HG03039 (cell line): ENCODE data around the gene TAF5L.
A peak's percentile ranks its signal among the peaks of the same experiment; 100 is the strongest.
"Not testable (repeated sequence)": the region's sequence is repeated elsewhere in the genome, so short reads cannot be mapped to it uniquely, and the experiment has no call there.

ENCODE experiments used
- ATAC-seq: cut with Tn5 transposase; IDR thresholded peaks from one replicate; pipeline ENCODE4 v1.9.1; 2021; ENCODE audit warnings: mild to moderate bottlenecking, moderate library complexity; ENCODE audit not compliant: unreplicated experiment

Gene TAF5L

DNA sequence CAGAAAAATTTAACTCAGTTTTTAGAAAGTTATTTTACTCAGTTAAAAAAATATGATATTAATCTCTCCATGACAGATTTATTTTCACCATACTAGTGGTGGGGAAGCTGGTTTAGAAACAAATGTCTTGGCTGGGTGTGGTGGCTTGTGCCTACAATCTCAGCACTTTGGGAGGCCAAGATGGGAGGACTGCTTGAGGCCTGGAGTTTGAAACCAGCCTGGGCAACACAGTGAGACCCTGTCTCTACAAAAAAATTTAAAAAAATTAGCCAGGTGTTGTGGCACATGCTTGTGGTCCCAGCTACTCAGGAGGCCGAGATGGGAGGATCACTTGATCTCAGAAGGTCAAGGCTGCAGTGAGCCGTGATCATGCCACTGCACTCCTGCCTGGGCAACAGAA lies 17.3 kb downstream of the TAF5L start:
- no peak for ATAC-seq

DNA sequence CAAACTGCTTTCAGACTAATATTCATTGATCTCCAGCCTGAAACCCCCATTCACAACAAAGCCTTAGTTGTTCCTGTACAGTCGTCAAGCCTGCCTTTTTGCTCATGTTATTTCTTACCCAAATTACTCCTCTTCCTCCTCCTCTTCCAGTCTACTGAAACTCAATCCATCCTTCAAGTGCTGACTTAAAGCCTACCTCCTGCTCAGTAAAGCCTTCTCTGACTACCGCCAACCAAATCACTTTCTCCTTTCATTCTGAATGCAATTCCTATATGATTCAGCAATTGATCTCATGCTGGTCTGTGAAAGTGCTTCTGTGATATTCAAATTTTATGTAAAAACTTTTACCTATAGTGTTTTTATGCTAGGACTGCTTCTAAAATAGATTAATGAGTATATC lies 18.6 kb downstream of the TAF5L start:
- ATAC-seq = no peak

DNA sequence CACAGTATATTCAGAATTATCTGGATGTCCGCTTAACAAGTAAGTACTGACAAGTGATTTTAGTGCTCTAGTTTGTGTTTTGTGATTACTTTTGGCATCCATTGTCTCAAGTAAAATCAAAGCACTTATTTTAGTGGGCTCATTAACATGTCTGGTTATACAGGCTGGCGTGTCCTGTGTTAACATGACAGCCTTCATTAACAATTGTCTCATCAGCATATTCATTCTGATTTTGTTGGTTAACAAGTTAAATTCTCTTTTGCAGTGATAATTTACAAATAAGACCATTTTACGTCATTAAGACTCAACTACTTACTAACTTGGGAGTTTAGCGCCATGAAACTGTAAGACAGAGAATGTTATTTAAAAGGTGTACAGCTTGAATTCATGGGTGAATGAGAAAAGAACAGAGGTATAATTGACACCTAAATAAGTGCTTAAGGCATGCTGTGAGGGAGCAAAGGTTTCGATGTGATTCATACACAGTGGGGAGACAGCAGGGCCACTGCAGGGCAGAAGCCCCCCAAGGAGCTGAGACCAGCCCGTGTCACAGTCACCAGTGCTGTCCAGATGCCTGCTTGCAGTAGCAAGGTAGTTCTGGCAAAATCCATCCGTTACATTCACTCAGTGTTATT lies 22.4 kb downstream of the TAF5L start:
- ATAC-seq = no peak

DNA sequence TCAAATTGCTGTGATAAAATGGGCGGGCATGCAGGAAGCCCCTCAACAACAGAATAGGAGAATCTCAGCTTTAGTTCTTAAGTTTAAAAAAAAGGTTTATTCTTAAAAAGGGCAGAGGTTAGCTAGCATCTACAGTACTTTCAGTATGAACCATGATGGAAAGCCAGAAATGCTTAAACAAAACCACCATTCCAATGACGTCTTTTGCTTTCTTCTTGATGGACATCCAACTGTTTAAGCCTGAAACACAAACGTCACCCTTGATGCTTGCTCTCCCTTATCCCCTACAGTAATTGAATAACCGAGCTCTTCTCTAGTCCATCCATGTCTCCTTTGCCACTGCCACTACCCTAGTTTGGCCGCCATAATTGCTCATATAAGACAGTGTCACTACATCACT lies 25.7 kb downstream of the TAF5L start:
- no peak for ATAC-seq

DNA sequence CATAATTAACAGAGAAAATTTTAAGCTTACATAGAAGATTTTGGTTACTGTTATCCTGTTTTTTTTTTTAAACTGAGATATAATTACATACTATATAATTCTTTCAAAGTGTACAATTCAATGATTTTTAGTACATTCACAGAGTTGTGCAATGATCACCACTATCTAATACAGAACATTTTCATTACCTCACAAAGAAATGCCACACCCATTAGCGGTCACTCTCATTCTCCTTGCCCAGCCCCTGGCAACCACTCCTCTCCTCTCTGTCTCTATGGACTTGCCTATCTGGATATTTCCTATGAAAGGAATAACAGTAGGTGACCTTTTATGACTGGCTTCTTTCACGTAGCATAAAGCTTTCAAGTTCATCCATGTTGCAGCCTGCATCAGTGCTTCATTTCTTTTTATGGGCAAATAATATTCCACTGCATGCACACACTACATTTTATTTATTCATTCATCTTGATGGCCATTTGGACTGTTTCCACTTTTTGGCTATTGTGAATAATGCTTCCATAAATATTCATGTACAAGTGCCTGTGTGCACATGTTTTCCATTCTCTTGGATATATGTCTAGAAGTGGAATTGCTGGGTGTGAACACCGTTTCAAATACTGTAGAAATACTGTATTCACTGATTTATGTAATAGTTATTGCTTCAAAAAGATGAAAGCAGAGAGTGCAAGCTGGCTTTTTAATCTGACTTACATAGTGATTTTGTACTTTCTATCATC lies 26.5 kb downstream of the TAF5L start:
- no peak for ATAC-seq

DNA sequence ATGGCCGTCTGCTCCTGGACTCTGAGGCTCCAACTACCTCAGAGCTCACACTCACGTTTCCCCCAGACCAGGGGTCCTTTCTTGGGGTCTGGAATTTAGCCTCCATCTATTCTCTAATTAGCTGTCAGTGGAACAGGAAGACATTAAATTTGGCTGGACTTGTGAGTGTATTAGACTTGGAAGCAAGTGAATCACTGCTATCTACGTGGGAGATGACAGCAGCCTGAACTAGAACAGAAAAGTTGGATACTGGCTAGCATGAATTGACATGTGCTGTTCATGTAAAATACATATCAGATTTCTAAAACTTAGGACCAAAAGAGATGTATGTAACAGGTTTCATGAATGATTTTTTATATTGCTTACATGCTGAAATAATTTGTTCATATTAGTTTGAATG lies 28.0 kb downstream of the TAF5L start:
- ATAC-seq = no peak

DNA sequence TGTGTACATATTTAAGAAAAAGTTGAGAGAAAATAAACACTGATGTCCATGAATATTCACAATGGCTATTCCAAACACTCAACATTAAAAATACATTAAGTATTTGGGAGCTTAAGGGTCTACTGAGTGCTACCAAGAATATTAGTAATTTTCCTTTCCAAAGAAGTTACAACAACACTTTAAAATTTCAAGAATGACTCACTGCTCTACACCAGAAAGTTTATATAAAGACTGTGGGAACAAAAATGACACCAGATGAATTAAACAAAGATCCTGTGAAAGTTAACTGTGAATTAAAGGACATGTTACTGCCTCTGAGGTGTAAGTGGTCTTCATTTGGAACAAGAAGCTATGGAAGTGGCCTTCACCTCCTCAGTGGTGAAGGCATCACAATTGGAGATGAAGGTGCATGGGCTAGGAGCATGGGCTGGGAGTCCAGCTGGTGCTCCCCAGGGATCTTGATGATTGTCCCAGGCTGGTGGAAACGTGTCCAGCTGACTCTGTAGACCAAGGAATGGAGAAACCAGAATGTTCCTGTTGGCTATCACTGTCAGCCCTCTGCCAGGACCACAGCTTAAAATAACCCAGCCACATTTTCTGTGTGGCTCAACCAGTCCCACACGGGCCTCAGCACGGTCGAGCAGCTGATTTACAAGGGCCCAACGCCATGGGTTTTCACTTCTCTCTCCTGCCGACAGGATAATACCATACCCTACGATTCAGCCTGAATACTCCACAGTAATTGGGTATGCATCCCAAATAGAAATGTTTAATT lies 28.8 kb downstream of the TAF5L start:
- ATAC-seq = no peak

DNA sequence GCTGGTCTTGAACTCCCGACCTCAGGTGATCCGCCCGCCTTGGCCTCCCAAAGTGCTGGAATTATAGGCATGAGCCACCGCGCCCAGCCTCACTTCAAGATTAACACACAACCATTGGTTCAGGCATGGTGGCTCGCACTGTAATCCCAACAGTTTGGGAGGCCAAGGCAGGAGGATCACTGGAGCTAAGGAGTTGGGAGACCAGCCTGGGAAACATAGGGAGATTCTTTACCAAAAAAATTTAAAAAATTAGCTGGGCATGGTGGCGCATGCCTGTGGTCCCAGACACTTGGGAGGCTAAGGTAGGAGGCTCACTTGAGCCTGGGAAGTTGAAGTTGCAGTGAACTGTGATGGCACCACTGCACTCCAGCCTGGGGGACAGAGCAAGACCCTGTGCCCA lies 30.0 kb downstream of the TAF5L start:
- ATAC-seq = not testable (repeated sequence)

DNA sequence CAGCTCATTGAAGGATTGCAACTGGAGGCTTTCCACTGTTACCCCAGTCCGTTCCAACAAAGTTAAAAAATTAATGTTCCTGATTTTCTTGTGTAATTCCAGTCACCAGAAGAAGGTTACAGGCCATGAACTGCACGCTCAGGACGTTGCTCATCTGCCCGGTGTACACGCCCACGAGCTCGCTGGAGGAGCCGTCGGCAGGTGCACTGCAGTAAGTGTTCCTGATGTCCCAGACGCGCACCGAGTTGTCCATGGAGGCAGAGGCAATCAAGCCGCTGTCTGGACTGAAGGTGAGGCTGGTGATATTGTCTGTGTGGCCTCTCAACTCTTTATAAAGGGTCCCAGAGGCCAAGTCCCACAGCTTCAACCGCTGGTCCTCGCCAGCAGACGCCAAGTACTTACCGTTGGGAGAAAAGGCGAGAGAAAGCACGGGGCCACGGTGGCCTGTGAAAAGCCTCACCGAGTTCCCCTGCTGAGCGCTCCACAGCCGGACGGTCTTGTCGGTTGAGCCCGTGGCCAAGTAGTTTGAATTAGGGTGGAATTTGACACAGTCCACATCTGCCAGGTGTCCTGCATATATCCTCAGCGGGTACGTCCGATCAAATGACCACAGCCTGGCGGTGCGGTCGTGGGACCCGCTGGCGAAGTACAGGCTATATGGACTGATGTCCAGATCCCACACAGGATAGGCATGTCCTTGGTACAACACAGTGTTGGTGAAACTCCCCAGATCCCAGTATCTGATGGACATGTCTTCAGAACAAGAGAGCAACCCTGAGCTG lies 31.5 kb downstream of the TAF5L start:
- no peak for ATAC-seq

DNA sequence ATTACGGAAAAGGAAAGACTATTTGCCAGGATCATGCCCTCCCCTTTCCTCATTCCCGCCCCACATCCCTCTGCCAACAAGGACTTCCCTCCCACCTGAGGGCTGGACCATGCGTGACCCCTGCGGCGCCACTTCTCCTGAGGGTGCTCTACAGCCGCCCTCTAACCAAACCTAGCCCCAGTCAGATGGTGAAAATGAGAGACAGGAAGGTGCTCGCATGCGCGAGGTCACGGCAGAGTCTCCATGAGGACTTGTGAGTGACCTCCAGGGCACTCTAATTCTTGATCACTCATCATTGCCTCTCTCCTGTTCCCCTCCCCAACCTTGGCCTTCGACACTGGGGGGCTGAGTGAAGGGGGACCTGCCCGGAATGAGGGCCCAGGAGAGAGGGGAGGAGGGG lies 32.1 kb downstream of the TAF5L start:
- no peak for ATAC-seq

DNA sequence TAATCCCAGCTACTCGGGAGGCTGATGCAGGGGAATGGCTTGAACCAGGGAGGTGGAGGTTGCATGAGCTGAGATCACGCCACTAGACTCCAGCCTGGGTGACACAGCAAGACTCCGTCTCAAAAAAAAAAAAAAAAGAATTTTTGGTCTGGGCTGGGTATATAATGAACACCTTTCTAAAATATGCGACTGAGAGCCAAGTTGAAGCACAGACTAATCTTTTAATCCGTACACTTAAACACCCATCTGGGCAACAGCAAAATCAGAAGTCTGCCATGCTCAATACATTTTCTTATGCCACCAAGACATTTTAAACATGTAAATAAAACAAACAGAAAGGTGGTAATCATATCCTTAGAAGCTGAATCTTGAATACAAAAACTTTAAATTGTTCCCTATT lies 35.8 kb downstream of the TAF5L start:
- ATAC-seq = no peak

DNA sequence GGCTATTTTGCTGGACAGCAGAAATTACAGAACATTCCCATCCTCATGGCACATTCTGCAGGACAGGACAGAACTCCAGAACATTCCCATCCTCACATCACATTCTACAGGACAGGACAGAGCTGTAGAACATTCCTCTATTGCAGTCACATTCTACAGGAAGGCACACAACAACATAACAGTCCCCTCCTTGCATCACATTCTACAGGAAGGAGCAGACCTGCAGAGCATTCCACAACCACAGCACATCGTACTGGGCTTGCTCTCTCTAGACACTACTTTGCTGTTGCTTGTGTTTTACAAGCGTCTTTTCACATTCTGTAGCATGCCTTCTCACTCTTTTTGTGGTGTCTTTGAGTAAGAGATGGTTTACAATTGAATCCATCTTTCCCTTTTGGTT lies 40.6 kb downstream of the TAF5L start:
- no peak for ATAC-seq

DNA sequence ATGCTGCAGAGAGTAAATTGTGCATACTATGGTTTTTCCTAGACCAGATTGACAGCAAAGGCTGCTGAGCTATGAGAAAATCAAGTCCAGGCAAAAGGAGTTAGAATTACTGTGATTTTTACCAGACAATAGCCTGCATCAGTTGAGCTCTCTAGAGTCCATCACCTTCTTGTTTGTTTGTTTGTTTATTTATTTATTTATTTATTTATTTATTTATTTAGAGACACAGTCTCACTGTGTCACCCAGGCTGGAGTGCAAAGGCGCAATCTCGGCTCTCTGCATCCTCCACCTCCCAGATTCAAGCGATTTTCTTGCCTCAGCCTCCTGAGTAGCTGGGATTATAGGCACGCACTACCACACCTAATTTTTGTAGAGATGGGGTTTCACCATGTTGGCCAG lies 43.2 kb downstream of the TAF5L start:
- ATAC-seq = no peak

DNA sequence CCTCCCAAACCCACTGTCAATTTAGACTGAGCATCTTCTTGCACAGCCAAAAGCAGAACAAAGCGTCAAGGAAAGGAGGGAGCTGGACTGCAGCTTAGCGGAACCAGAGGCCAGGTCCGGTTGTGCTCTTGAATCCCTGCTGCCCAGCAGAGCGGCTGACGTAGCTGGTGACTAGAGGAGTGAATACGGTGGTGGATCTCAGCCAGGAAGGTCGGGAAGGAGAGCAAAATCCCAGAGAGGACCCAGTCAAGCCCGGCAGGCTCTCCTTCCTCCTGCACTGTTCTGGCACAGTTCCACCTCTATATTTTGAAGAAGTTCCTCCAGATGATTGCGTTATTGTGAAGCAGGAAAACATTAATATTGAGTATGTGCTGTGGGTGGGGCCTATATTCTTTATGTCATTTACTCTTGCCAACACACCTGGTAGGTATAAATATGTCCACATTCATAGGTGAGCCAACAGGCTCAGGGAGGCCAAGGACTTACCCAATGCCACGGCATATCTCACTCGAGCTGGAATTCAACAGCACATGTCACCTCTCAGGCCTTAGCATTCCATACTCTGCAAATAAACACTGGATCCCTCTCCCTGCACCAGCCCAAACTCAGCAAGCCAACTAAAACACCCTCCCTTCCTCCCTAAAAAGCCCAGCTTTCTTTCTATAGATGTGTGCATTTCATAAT lies 43.8 kb downstream of the TAF5L start:
- no peak for ATAC-seq

DNA sequence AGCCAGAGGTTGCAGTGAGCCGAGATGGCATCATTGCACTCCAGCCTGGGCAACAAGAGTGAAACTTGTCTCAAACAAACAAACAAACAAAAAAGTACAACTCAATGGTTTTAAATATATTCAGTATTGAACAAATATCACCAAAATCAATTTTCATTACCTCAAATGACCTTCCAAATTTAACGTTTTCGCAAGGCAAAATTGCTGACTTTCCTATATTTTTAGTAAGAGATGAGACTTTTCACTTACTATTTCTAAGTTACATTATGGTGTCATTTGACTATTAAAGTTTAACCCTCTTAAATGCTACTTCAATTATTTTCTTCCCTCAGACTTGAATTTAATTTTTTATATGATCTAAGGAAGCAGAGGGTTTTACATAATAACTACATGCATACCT lies 44.4 kb downstream of the TAF5L start:
- no peak for ATAC-seq

DNA sequence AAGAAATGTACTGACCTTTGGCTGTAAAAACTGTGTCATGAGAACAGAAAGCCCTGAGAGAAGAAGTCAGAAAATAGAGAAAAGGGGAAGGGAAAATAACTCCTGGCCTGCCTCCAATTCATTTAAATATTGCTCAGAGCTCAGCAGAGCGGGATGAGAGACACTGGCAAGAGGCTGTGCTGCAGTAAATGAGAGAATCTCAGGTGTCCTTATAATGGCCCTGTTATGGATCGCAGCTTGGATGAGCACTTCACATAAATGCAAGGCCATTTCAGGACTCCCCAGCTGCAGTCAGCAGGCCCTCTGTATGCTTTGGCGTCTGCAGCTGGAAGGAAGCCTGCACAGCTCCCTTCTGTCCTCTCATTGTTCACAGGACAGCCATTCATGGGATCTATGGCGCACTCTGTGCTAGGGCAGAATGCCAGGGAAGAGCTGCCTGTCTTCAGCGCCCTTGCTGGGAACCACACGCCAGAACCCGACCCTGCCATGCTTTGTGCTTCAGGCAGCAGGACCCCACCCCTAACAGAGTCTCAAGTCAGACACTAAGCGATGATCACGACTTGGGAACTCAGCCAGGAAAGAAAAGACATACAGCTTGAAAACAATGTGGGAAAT lies 46.8 kb downstream of the TAF5L start:
- peak; percentile 84 for ATAC-seq

DNA sequence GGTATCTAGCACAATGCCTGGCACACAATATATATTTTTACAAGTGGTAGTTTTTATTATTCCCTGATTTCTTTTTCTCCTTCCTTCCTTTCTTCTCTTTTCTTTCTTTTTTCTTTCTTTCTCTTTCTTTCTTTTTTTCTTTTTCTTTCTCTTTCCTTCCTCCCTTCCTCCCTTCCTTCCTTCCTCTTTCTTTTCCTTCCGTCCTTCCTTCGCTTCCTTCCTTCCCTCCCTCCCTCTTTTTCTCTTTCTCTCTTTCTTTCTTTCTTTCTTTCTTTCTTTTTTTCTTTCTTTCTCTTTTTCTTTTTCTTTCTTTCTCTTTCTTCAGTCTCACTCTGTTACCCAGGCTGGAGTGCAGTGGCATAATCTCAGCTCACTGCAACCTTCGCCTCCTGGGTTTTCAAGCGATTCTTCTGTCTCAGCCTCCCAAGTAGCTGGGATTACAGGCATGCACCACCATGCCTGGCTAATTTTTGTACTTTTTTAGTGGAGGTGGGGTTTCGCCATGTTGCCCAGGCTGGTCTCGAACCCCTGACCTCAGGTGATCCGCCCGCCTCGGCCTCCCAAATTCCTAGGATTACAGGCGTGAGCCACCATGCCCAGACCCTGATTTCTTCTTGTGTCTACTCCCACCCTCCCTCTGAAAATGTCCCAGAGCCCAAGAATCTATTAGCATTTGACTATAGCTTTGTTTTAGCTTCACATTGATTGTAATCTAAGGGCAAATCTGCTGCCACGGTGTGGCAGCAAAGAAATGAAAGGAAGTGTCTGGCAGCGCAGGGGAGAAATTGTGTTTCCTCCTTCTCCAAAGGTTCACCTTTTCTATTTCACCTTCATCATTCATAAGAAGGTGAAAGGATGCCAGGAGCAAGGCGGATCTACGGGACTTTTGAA lies 47.5 kb downstream of the TAF5L start:
- peak; percentile 15 for ATAC-seq

DNA sequence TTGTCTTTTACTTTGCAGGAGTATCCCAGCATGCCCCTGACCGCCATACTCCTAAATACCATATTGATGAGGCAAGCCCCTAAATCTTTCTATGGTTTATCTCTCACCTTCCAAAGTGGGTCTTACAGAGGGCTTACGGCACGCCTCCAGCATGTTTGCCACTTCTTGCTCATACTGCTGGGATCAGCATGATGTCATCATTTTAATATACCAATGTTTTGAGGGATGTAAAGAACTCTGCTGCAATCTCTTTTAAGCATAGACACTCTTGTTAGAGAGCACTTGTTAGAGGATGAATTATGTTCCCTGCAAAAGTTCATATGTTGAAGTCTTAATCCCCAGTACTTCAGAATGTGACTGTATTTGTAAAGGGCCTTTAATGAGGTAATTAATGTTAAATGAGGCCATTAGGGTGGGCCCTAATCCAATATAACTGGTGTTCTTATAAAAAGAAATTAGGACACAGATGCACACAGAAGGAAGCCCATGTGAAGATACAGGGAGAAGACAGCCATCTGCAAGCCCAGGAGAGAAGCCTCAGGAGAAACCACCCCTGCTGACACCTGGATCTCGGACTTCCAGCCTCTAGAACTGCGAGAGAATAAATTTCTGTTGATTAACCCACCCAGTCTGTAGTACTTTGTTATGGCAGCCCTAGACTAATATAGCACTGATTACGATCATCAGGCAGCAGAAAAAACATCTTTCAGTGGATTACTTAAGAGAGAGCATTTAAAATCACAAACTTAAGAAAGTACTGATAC lies 51.1 kb downstream of the TAF5L start:
- no peak for ATAC-seq

DNA sequence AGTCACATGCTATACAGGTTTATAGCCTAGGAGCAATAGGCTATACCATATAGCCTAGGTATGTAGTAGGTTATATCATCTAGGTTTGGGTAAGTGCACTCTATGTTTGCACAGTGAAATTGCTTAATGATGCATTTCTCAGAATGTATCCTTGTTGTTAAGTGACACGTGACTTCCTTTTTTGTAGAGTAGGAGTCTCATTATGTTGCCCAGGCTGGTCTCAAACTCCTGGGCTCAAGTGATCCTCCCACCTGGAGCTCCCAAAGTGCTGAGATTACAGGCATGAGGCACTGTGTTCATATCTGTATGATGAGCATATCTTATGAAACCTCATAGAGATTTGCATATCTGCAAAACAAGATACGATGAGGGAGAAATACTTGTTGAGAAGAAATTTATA lies 53.6 kb downstream of the TAF5L start:
- no peak for ATAC-seq
